Keratinocyte (primary cell): ENCODE measurements around the gene MMP14.

Experiments used
- CTCF ChIP-seq, 3 experiments: IDR thresholded peaks in 1 of 3; conservative IDR thresholded peaks in 1 of 3; optimal IDR thresholded peaks in 1 of 3; 2 replicates in 2 of 3; 3 replicates in 1 of 3; pipeline versions ENCODE3 to v1.5.1; 2011; ENCODE audit warnings: low read length in 3 of 3, mild to moderate bottlenecking in 3 of 3, moderate library complexity in 2 of 3, control low read depth in 1 of 3, inconsistent platforms in 1 of 3; ENCODE audit not compliant: insufficient read depth in 2 of 3; ENCODE audit errors: extremely low read depth in 1 of 3
- EZH2 ChIP-seq: IDR thresholded peaks from one replicate; pipeline ENCODE4 v1.6.1; 2012; ENCODE audit warnings: inconsistent platforms, mild to moderate bottlenecking, low read length, moderate library complexity

- TF ChIP-seq CTCF (optimal IDR thresholded peaks at IDR 0.05 in 1 of 3, IDR thresholded peaks at IDR 0.05 in 1 of 3, conservative IDR thresholded peaks at IDR 0.05 in 1 of 3; ENCODE audit: extremely low read depth in 1 of 3, insufficient read depth in 2 of 3, low read length in 3 of 3), result no peak
- TF ChIP-seq EZH2, result no peak
Measured at GRCh38 chr14:22882064-22882463, 45.7 kb downstream of the MMP14 start.
